Stomach (tissue), 9 donors: ENCODE measurements around the gene ATP6V0B. TPM values are rescaled to one million over a fixed set of nuclear protein-coding genes. Genes with fewer than 3 reads are reported as not detected.

ENCODE experiments used
- DNase-seq, 2 donors: peaks; one replicate each; pipeline versions ENCODE4 v3.0.0 to v3.0.0-alpha.2; 2013 to 2019
- H3K27ac ChIP-seq, 5 donors: fragments of 200-600 bp in 4 of 5; sonication (generic) in 4 of 5; one replicate each; pipeline ENCODE4 v1.5.1; 2013 to 2019; ENCODE audit warnings: mild to moderate bottlenecking in 1 of 5, moderate library complexity in 1 of 5
- H3K27me3 ChIP-seq, 3 donors: fragments of 200-600 bp; sonication (generic); one replicate each; pipeline ENCODE4 v1.5.1; 2017 to 2019; ENCODE audit warnings: mixed run types in 1 of 3
- H3K36me3 ChIP-seq, 4 donors: fragments of 200-600 bp; sonication (generic); 1 replicate in 3 of 4; 2 replicates in 1 of 4; pipeline ENCODE4 v1.5.1; 2016 to 2019
- H3K4me1 ChIP-seq, 4 donors: fragments of 200-600 bp; sonication (generic); one replicate each; pipeline ENCODE4 v1.5.1; 2016 to 2019
- H3K4me3 ChIP-seq, 4 donors: fragments of 200-600 bp; sonication (generic) in 3 of 4; one replicate each; pipeline ENCODE4 v1.5.1; 2016 to 2019; ENCODE audit warnings: mild to moderate bottlenecking in 1 of 4
- H3K9me3 ChIP-seq, 4 donors: fragments of 200-600 bp; sonication (generic); one replicate each; pipeline ENCODE4 v1.5.1; 2016 to 2019
- CTCF ChIP-seq, 7 experiments: fragments of 450-650 bp in 4 of 7; fragments of 200-600 bp in 3 of 7; sonication (generic) in 3 of 7; IDR thresholded peaks; one replicate each; pipeline ENCODE4 v1.5.1; 2016 to 2019; ENCODE audit warnings: antibody characterized with exemption in 7 of 7, control low read depth in 2 of 7, mild to moderate bottlenecking in 1 of 7
- EP300 ChIP-seq: sonication (generic); formaldehyde crosslinking; IDR thresholded peaks from one replicate; pipeline ENCODE4 v1.6.1; 2017; ENCODE audit warnings: antibody characterized with exemption
- POLR2A ChIP-seq, 4 donors: fragments of 450-650 bp; IDR thresholded peaks; one replicate each; pipeline ENCODE4 v1.6.1; 2016; ENCODE audit warnings: antibody characterized with exemption in 4 of 4, control low read depth in 2 of 4, mild to moderate bottlenecking in 1 of 4, moderate library complexity in 1 of 4
- POLR2AphosphoS5 ChIP-seq, 3 donors: sonication (generic); formaldehyde crosslinking; IDR thresholded peaks; one replicate each; pipeline ENCODE4 v1.6.1; 2016; ENCODE audit warnings: antibody characterized with exemption in 3 of 3
- WGBS, 5 donors: extraction: QIAGEN DNeasy Blood & Tissue Kit in 3 of 5; methylation state at CpG; one replicate each; pipeline versions ENCODE4 v1.1.5 to v1.1.7; 2013 to 2018; 5-methylcytosine and 5-hydroxymethylcytosine counted together
- intact Hi-C: fragments of 100-400 bp; cut with DNase I; formaldehyde crosslinking; loops from one replicate; pipeline ENCODE4 v1.15.1; 2023; ENCODE audit warnings: low total_unique reads
- polyA plus RNA-seq, 3 donors: library from polyadenylated mRNA; stranded (reverse); fragments of 200-250 nt; gene quantifications; one replicate each; pipeline ENCODE4 v1.2.3, GENCODE V29; 2013
- total RNA-seq, 5 donors: library from RNA; depleted of rRNA; stranded (reverse); fragments of >200 nt; gene quantifications; one replicate each; pipeline versions ENCODE4 v1.1.0 to v1.2.3, GENCODE V29; 2014 to 2016
- donor health status: healthy with polysubstance abuse.
- donor health status: Bipolar disorder and iron deficiency.
- donor health status: healthy.

The ATP6V0B gene
- total and polyA plus RNA-seq, 8 donors: 32.1 to 188 (median 94.7) TPM

GRCh38 chr1:43993206-43993914 lies 18.6 kb downstream of the ATP6V0B start:
- WGBS, 5 donors: 89 to 95% (median 94%) methylated on average over 9 of the region's 9 CpGs
- intact Hi-C loops: no loop called here
- no peak overlapping the region for H3K27ac ChIP-seq

GRCh38 chr1:43994071-43994470 lies 19.3 kb downstream of the ATP6V0B start:
- no peak overlapping the region for H3K27ac ChIP-seq
- intact Hi-C loops: no loop called here
- no peak for TF ChIP-seq POLR2AphosphoS5 (IDR thresholded peaks at IDR 0.05)
- TF ChIP-seq POLR2A (IDR thresholded peaks at IDR 0.05): no peak
- TF ChIP-seq EP300: no peak
- no peak for TF ChIP-seq CTCF (IDR thresholded peaks at IDR 0.05)

More at GRCh38 chr1:43993206-43993914, 18.6 kb downstream of the ATP6V0B start:
- H3K4me1 ChIP-seq: peaks cover 15 to 54% (median 32%) of the 10 kb centered on the region in 4 donors
- H3K27me3 ChIP-seq: no peaks in the 10 kb centered on the region
- no peak overlapping the region for H3K4me3 ChIP-seq
- DNase-seq: no peak
- no peak for TF ChIP-seq EP300
- TF ChIP-seq CTCF (IDR thresholded peaks at IDR 0.05): no peak
- no peak for TF ChIP-seq POLR2AphosphoS5 (IDR thresholded peaks at IDR 0.05)
- no peak for TF ChIP-seq POLR2A (IDR thresholded peaks at IDR 0.05)
- H3K9me3 ChIP-seq: no peaks in the 10 kb centered on the region
- H3K36me3 ChIP-seq: no peaks in the 10 kb centered on the region

GRCh38 chr1:43994794-43995790 lies 20.3 kb downstream of the ATP6V0B start:
- Histone ChIP-seq H3K27me3 (no peaks in the 10 kb centered on the region), H3K4me1 (peaks cover 15 to 54% (median 32%) of the 10 kb centered on the region in 4 donors), H3K9me3 (no peaks in the 10 kb centered on the region), H3K27ac (no peak overlapping the region), H3K36me3 (peaks cover 0 to 6% (median under 1%) of the 10 kb centered on the region in 4 donors), H3K4me3 (no peak overlapping the region)
- WGBS, 5 donors: 70 to 80% (median 77%) methylated on average over 10 to 15 of the region's 15 CpGs
- DNase-seq: peak in 1 of 2 donors; percentile 69
- TF ChIP-seq POLR2AphosphoS5 (IDR thresholded peaks at IDR 0.05): no peak
- no peak for TF ChIP-seq POLR2A (IDR thresholded peaks at IDR 0.05)
- no peak for TF ChIP-seq CTCF (IDR thresholded peaks at IDR 0.05)
- TF ChIP-seq EP300: no peak
- intact Hi-C loops: no loop called here

More at GRCh38 chr1:43994071-43994470, 19.3 kb downstream of the ATP6V0B start:
- H3K27me3 ChIP-seq: no peaks in the 10 kb centered on the region
- H3K4me3 ChIP-seq: no peak overlapping the region
- no peaks in the 10 kb centered on the region for H3K9me3 ChIP-seq
- no peaks in the 10 kb centered on the region for H3K36me3 ChIP-seq
- DNase-seq: no peak
- H3K4me1 ChIP-seq: peaks cover 15 to 54% (median 32%) of the 10 kb centered on the region in 4 donors
- WGBS, 5 donors: 73 to 90% (median 83%) methylated on average over 7 of the region's 7 CpGs
